GM12874 (cell line): ENCODE measurements around the gene NOS1.

ENCODE experiments used
- CTCF ChIP-seq: IDR thresholded peaks from 2 replicates; pipeline ENCODE4 v1.5.1; 2011; ENCODE audit warnings: low read depth, mild to moderate bottlenecking, control low read depth, low read length, moderate library complexity; ENCODE audit not compliant: insufficient read depth

The NOS1 gene

GRCh38 chr12:117282490-117282889, 78.9 kb downstream of the NOS1 start:
- no peak for TF ChIP-seq CTCF

GRCh38 chr12:117280019-117280680, 81.3 kb downstream of the NOS1 start:
- TF ChIP-seq CTCF, result no peak

- TF ChIP-seq CTCF, result no peak
Observed at GRCh38 chr12:117279606-117280005, 81.8 kb downstream of the NOS1 start.

- TF ChIP-seq CTCF, result no peak
Observed at GRCh38 chr12:117277875-117278274, 83.6 kb downstream of the NOS1 start.

GRCh38 chr12:117273091-117273490, 88.3 kb downstream of the NOS1 start:
- no peak for TF ChIP-seq CTCF

GRCh38 chr12:117272690-117273089, 88.7 kb downstream of the NOS1 start:
- no peak for TF ChIP-seq CTCF

GRCh38 chr12:117262749-117263148, 98.7 kb downstream of the NOS1 start:
- no peak for TF ChIP-seq CTCF

- no peak for TF ChIP-seq CTCF
Observed at GRCh38 chr12:117261247-117261646, 100.2 kb downstream of the NOS1 start.
